Neural cell (in vitro differentiated cells): ENCODE data around the gene CHRD. TPM values are rescaled to one million over a fixed set of nuclear protein-coding genes. Genes with fewer than 3 reads are reported as not detected.

Experiments used
- H2AFZ ChIP-seq: fragments of 200-600, 300-800 bp; sonication (generic), shearing (Covaris generic); 2 replicates; pipeline ENCODE4 v1.6.0; 2014; ENCODE audit warnings: low read depth, mild to moderate bottlenecking, antibody characterized with exemption, low read length, moderate library complexity
- H3F3A ChIP-seq: fragments of 200-600 bp; shearing (Covaris generic); 2 replicates; pipeline ENCODE4 v1.6.1; 2016; ENCODE audit warnings: mild to moderate bottlenecking, moderate library complexity, mixed read lengths, antibody characterized with exemption, low read length; ENCODE audit not compliant: insufficient read depth, poor library complexity, severe bottlenecking
- H3K27ac ChIP-seq: fragments of 200-600, 300-800 bp; sonication (generic), shearing (Covaris generic); 2 replicates; pipeline ENCODE4 v1.5.1; 2014; ENCODE audit warnings: mild to moderate bottlenecking, low read length, moderate library complexity
- H3K27me3 ChIP-seq: fragments of 300-800, 200-600 bp; sonication (generic), shearing (Covaris generic); 2 replicates; pipeline ENCODE4 v1.6.0; 2014; ENCODE audit warnings: mild to moderate bottlenecking, low read depth, low read length, moderate library complexity; ENCODE audit not compliant: insufficient read depth
- H3K36me3 ChIP-seq: fragments of 300-800, 200-600 bp; sonication (generic), shearing (Covaris generic); 2 replicates; pipeline ENCODE4 v1.5.1; 2014; ENCODE audit warnings: mild to moderate bottlenecking, antibody characterized with exemption, low read length, moderate library complexity; ENCODE audit not compliant: insufficient read depth
- H3K4me2 ChIP-seq: fragments of 300-800, 200-600 bp; sonication (generic), shearing (Covaris generic); 2 replicates; pipeline ENCODE4 v1.6.0; 2014; ENCODE audit warnings: mild to moderate bottlenecking, low read length
- H3K4me3 ChIP-seq: fragments of 300-800, 200-600 bp; sonication (generic), shearing (Covaris generic); 2 replicates; pipeline ENCODE4 v1.5.1; 2014; ENCODE audit warnings: mild to moderate bottlenecking, low read length, moderate library complexity
- H3K79me2 ChIP-seq: fragments of 200-600 bp; shearing (Covaris generic); replicated peaks from 2 replicates; pipeline ENCODE4 v1.6.0; 2014; ENCODE audit warnings: mild to moderate bottlenecking, low read length, moderate library complexity; ENCODE audit not compliant: insufficient read depth
- H3K9ac ChIP-seq: fragments of 300-800, 200-600 bp; sonication (generic), shearing (Covaris generic); 2 replicates; pipeline ENCODE4 v1.6.1; 2016; ENCODE audit warnings: mild to moderate bottlenecking, low read length, mixed read lengths
- H3K9me2 ChIP-seq: fragments of 200-600 bp; shearing (Covaris generic); 2 replicates; pipeline ENCODE4 v1.6.1; 2016; ENCODE audit warnings: mild to moderate bottlenecking, low read length, mixed read lengths; ENCODE audit not compliant: insufficient read depth
- H3K9me3 ChIP-seq: fragments of 200-600, 300-800 bp; sonication (generic), shearing (Covaris generic); 2 replicates; pipeline ENCODE4 v1.6.1; 2016; ENCODE audit warnings: mild to moderate bottlenecking, mixed run types, low read length, moderate library complexity, mixed read lengths
- H4K20me1 ChIP-seq: fragments of 200-600 bp; shearing (Covaris generic); 2 replicates; pipeline ENCODE4 v1.6.1; 2016; ENCODE audit warnings: mild to moderate bottlenecking, mixed run types; ENCODE audit not compliant: insufficient read depth
- CTCF ChIP-seq: fragments of 450-650 bp; IDR thresholded peaks from 2 replicates; pipeline ENCODE4 v1.5.1; 2014; ENCODE audit warnings: antibody characterized with exemption, mild to moderate bottlenecking, moderate library complexity; ENCODE audit not compliant: poor library complexity, severe bottlenecking
- EP300 ChIP-seq: fragments of 450-650 bp; conservative IDR thresholded peaks from 2 replicates; pipeline ENCODE4 v1.6.1; 2014; ENCODE audit warnings: antibody characterized with exemption, mild to moderate bottlenecking, moderate library complexity; ENCODE audit not compliant: poor library complexity, severe bottlenecking
- EZH2 ChIP-seq: fragments of 200-600, 300-800 bp; shearing (Covaris generic), sonication (generic); IDR thresholded peaks from 2 replicates; pipeline ENCODE4 v1.6.1; 2014; ENCODE audit warnings: antibody characterized with exemption, low read length, borderline replicate concordance, mild to moderate bottlenecking; ENCODE audit not compliant: insufficient read depth, poor library complexity, severe bottlenecking
- MXI1 ChIP-seq: fragments of 450-650 bp; conservative IDR thresholded peaks from 2 replicates; pipeline ENCODE4 v1.6.1; 2014; ENCODE audit warnings: antibody characterized with exemption, mild to moderate bottlenecking; ENCODE audit not compliant: poor library complexity, severe bottlenecking
- POLR2AphosphoS5 ChIP-seq: IDR thresholded peaks from 2 replicates; pipeline ENCODE4 v1.6.1; 2012
- RAD21 ChIP-seq: fragments of 450-650 bp; conservative IDR thresholded peaks from 2 replicates; pipeline ENCODE4 v1.6.1; 2014; ENCODE audit warnings: antibody characterized with exemption, mild to moderate bottlenecking, moderate library complexity
- REST ChIP-seq: IDR thresholded peaks from 2 replicates; pipeline ENCODE4 v1.6.1; 2012; ENCODE audit warnings: borderline replicate concordance
- SMC3 ChIP-seq: fragments of 450-650 bp; conservative IDR thresholded peaks from 2 replicates; pipeline ENCODE4 v1.6.1; 2014; ENCODE audit warnings: antibody characterized with exemption, mild to moderate bottlenecking, moderate library complexity; ENCODE audit not compliant: poor library complexity
- TAF1 ChIP-seq: IDR thresholded peaks from 2 replicates; pipeline ENCODE4 v1.6.1; 2012; ENCODE audit warnings: low read depth
- polyA plus RNA-seq: library from polyadenylated mRNA; depleted of rRNA; stranded (reverse); fragments of >200 nt; gene quantifications from 2 replicates; pipeline ENCODE4 v1.2.3, GENCODE V29; 2014

Gene CHRD
- polyA plus RNA-seq, 1 donor from 2014 or later, result 2.9 TPM

- H2AFZ ChIP-seq, result peak within 1 kb of the TSS; percentile 60
- no peaks in the 10 kb centered on the region for H4K20me1 ChIP-seq
- H3K9ac ChIP-seq, result peak within 1 kb of the TSS; percentile 90
- H3K4me2 ChIP-seq, result peak within 1 kb of the TSS; percentile 84
- H3F3A ChIP-seq, result no peaks in the 10 kb centered on the region
- H3K9me3 ChIP-seq, result no peaks in the 10 kb centered on the region
- peaks cover 16% of the 10 kb centered on the region for H3K79me2 ChIP-seq
- no peaks in the 10 kb centered on the region for H3K9me2 ChIP-seq
- no peak for TF ChIP-seq CTCF
- TF ChIP-seq EZH2, result no peak
- TF ChIP-seq POLR2AphosphoS5, result peak; percentile 23
- no peak for TF ChIP-seq SMC3
- peak; percentile 81 for TF ChIP-seq MXI1
- TF ChIP-seq REST, result peak; percentile 13
- no peaks in the 10 kb centered on the region for H3K36me3 ChIP-seq
- peak within 1 kb of the TSS; percentile 70 for H3K4me3 ChIP-seq
- H3K27ac ChIP-seq, result peak within 1 kb of the TSS; percentile 87
- no peaks in the 10 kb centered on the region for H3K27me3 ChIP-seq
Observed at GRCh38 chr3:184361532-184361931, 18.3 kb upstream of the CHRD start, which contains the start of the genes CLCN2 and POLR2H. Gene CLCN2 (minus strand): TSS chr3:184361605. CDS start chr3:184361479, 126 bp downstream. Gene POLR2H (plus strand): TSS chr3:184361710. CDS start chr3:184363493, 1,783 bp downstream.

- Histone ChIP-seq H3K79me2 (peaks cover 16% of the 10 kb centered on the region), H3K36me3 (no peaks in the 10 kb centered on the region), H3K4me3 (peak overlapping the region; percentile 70), H3K9me3 (no peaks in the 10 kb centered on the region), H2AFZ (peak overlapping the region; percentile 60), H3F3A (no peaks in the 10 kb centered on the region), H3K9me2 (no peaks in the 10 kb centered on the region), H3K9ac (peak overlapping the region; percentile 90), H3K27ac (peak overlapping the region; percentile 87), H4K20me1 (no peaks in the 10 kb centered on the region), H3K4me2 (peak overlapping the region; percentile 84), H3K27me3 (no peaks in the 10 kb centered on the region)
- no peak for TF ChIP-seq MXI1
- no peak for TF ChIP-seq SMC3
- TF ChIP-seq CTCF, result no peak
- TF ChIP-seq EP300, result no peak
- no peak for TF ChIP-seq POLR2AphosphoS5
- no peak for TF ChIP-seq TAF1
- TF ChIP-seq REST, result no peak
- no peak for TF ChIP-seq RAD21
- TF ChIP-seq EZH2, result no peak
Observed at GRCh38 chr3:184361932-184362667, 17.8 kb upstream of the CHRD start.
